ENCODE measurements around the gene ZNF227. TPM values are rescaled to one million over a fixed set of nuclear protein-coding genes. Genes with fewer than 3 reads are reported as not detected.
"Not testable (repeated sequence)": the region's sequence is repeated elsewhere in the genome, so short reads cannot be mapped to it uniquely, and the experiment has no call there.

Gene ZNF227
- 24.9 TPM for total RNA-seq

DNA sequence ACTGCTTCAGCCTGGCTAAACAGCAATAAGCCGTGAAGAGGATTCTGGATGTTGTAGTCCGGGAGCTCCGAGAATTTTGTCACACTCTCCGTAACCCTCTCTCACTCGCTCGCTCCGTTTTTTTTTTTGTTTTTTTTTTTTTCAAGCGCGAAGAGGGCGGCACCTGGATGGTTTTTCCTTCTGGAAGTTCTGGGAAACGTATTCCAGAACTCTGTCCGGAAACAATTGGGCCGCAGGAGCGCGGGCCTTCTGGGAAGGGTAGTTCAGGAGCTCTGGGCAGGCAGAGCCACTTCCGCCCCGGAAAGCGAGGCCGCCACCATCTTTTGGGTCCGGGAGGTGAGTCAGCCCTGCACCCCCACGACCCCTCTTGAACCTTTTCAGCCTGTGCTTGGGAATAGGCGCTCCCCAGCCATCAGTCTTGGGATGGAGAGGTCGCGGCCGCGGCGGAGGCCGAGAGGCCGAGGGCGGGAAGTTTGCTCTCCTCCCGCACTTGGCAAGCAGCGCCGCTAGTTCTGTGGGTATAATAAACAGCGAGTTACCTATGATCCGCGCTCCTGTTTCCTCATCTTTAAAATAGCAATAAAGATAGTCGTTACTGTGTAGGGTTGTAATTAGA is at the start of gene ZNF227:
ZNF227 (plus strand) TSS at position 283 of the 616 bp plus-strand sequence. CDS start 5,261 bp downstream, outside the sequence.
- Histone ChIP-seq H3K4me3 (ENCODE audit: low read length) (peak within 1 kb of the TSS; percentile 82), H3K9me3 (ENCODE audit: low read depth, low read length) (no peaks in the 10 kb centered on the region), H3K4me1 (ENCODE audit: insufficient read depth, low read length) (peaks cover 11% of the 10 kb centered on the region), H3K27me3 (ENCODE audit: insufficient read depth, low read length) (no peaks in the 10 kb centered on the region)

DNA sequence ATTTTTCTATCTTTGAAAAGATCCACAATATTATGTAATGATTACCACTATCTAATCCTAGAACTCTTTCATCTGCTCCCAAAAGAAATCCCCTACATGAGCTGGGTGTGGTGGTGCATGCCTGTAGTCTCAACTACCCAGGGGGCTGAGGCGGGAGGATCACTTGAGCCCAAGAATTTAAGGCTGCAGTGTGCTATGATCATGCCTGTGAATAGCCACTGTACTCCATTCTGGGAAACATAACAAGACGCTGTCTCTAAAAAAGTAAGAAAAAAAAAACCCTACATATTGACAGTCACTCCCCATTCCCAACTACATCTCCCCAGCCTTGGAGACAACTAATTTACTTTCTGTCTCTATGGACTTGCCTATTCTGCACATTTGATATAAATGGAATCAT is 48.5 kb upstream of the ZNF227 start:
- H3K4me1 ChIP-seq (ENCODE audit: insufficient read depth, low read length): peaks cover 16% of the 10 kb centered on the region
- no peaks in the 10 kb centered on the region for H3K27me3 ChIP-seq (ENCODE audit: insufficient read depth, low read length)
- no peak overlapping the region for H3K4me3 ChIP-seq (ENCODE audit: low read length)
- peaks cover 34% of the 10 kb centered on the region for H3K9me3 ChIP-seq (ENCODE audit: low read depth, low read length)

DNA sequence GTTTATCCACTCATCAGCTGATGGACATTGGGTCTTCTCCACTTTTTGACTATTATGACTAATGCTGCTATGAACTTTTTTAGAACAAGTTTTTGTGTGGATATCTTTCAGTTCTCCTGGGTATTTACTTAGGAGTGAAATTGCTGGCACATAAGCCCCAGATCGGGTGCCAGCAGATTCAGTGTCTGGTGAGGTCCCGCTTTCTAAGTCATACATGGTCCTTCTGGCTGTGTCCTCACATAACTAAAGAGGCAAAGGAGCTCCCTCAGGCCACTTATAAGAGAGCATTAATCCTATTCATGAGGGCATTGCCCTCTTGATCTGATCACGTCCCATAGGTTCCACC is 48.0 kb upstream of the ZNF227 start:
- Histone ChIP-seq H3K9me3 (ENCODE audit: low read depth, low read length) (peaks cover 31% of the 10 kb centered on the region), H3K27me3 (ENCODE audit: insufficient read depth, low read length) (no peaks in the 10 kb centered on the region), H3K4me1 (ENCODE audit: insufficient read depth, low read length) (peaks cover 16% of the 10 kb centered on the region), H3K4me3 (ENCODE audit: low read length) (peak overlapping the region; percentile 61)

DNA sequence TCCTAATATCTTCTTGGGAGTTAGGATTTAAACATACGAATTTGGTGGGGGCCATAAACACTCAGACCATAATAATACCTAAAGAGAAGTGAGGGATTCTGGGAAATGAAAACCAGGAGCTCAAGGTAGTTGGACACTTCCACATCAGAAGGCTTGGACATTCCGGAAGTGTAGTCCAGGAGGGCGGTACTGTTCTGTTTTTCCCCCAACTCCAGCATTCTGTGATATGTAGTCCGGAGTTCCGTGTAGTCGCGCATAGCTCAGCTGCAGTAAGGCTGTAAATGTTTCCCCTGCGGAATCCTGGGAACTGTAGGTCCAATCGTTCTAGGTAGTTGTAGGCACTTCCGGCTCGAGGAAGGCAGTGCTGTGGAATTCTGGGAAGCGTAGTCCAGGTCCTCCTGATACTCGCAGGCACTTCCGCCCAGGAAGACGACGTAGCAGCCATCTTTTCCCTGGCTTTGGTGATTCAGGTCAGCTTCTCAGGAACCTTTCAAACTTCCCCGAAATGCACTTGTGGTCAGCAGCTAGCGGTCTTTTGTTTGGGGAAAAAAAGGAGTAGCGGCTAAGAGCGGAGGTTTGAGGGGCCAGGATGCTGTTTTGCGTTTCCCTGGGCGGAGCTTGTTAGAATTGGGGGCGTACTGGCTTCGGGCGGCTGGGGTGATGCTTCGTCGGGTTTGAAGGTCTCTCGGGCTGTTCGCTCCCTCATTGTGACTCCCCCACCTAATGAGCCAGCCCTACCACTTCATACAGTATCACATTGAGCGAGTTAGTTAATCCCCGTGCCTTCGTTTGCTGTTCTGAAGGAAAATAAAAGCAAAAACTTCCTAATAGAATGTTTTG is 47.4 kb upstream of the ZNF227 start, which contains the start of gene ZNF226:
ZNF226 (plus strand) TSS at position 428 of the 840 bp plus-strand sequence. CDS start 4,981 bp downstream, outside the sequence.
- H3K27me3 ChIP-seq (ENCODE audit: insufficient read depth, low read length): no peaks in the 10 kb centered on the region
- peaks cover 16% of the 10 kb centered on the region for H3K4me1 ChIP-seq (ENCODE audit: insufficient read depth, low read length)
- H3K4me3 ChIP-seq (ENCODE audit: low read length): peak within 1 kb of the TSS; percentile 61
- peaks cover 33% of the 10 kb centered on the region for H3K9me3 ChIP-seq (ENCODE audit: low read depth, low read length)

DNA sequence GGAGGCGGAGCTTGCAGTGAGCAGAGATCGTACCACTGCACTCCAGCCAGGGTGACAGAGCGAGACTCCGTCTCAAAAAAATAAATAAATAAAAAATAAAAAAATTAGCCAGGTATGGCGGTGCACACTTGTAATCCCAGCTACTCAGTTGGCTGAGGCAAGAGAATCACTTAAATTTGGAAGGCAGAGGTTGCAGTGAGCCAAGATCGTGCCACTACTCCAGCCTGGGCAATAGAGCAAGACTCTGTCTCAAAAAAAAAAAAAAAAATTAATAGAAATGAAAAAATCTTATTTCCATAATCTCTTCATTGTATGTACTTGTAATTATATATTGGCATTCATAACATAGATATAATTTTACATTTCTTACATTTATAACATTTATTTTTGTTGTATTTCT is 41.7 kb upstream of the ZNF227 start:
- H3K4me3 ChIP-seq (ENCODE audit: low read length); H3K27me3 ChIP-seq (ENCODE audit: insufficient read depth, low read length); H3K4me1 ChIP-seq (ENCODE audit: insufficient read depth, low read length): not testable (repeated sequence)
- peaks cover 65% of the 10 kb centered on the region for H3K9me3 ChIP-seq (ENCODE audit: low read depth, low read length)

DNA sequence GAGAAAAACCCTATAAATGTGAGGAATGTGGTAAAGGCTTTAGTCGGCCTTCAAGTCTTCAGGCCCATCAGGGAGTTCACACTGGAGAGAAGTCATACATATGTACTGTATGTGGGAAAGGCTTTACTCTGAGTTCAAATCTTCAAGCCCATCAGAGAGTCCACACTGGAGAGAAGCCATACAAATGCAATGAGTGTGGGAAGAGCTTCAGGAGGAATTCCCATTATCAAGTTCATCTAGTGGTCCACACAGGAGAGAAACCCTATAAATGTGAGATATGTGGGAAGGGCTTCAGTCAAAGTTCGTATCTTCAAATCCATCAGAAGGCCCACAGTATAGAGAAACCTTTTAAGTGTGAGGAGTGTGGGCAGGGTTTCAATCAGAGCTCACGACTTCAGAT is 35.7 kb upstream of the ZNF227 start:
- H3K27me3 ChIP-seq (ENCODE audit: insufficient read depth, low read length): no peaks in the 10 kb centered on the region
- H3K4me1 ChIP-seq (ENCODE audit: insufficient read depth, low read length): no peaks in the 10 kb centered on the region
- H3K9me3 ChIP-seq (ENCODE audit: low read depth, low read length): peaks cover 91% of the 10 kb centered on the region
- no peak overlapping the region for H3K4me3 ChIP-seq (ENCODE audit: low read length)

DNA sequence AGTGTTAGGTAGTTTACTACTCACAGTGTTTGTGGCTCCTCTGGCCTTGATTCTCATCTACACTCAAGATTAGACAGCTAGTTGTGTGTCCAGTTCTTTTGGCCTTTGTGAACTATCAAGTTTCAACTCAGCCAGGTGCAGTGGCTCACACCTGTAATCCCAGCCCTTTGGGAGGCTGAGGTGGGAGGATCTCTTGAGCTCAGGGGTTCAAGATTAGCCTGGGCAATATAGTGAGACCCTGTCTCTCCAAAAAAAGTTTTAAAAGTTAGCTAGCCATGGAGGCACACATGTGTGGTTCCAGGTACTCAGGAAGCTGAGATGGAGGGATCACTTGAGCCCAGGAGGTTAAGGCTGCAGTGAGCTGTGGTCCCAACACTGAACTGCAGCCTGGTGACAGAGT is 31.4 kb upstream of the ZNF227 start:
- Histone ChIP-seq H3K4me3 (ENCODE audit: low read length) (no peak overlapping the region), H3K4me1 (ENCODE audit: insufficient read depth, low read length) (no peaks in the 10 kb centered on the region), H3K27me3 (ENCODE audit: insufficient read depth, low read length) (no peaks in the 10 kb centered on the region), H3K9me3 (ENCODE audit: low read depth, low read length) (peaks cover 70% of the 10 kb centered on the region)

DNA sequence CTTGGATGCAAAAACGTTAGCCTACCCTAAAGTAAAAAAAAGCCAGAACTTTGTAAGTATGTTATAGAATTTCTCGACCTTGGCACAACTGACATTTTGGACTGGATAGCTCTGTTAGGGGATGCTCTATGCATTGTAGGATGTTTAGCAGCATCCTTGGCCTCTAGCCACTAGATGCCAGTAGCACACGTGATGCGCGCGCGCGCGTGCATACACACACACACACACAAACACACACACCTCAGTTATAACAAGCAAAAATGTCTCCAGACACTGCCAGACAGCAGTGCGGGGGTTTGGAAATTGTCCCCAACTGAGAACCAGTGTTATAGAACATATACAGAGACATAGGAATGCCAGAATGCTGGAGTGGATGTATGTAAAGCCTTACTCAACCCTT is 30.2 kb upstream of the ZNF227 start:
- H3K4me3 ChIP-seq (ENCODE audit: low read length): no peak overlapping the region
- H3K4me1 ChIP-seq (ENCODE audit: insufficient read depth, low read length): no peaks in the 10 kb centered on the region
- peaks cover 67% of the 10 kb centered on the region for H3K9me3 ChIP-seq (ENCODE audit: low read depth, low read length)
- H3K27me3 ChIP-seq (ENCODE audit: insufficient read depth, low read length): no peaks in the 10 kb centered on the region

DNA sequence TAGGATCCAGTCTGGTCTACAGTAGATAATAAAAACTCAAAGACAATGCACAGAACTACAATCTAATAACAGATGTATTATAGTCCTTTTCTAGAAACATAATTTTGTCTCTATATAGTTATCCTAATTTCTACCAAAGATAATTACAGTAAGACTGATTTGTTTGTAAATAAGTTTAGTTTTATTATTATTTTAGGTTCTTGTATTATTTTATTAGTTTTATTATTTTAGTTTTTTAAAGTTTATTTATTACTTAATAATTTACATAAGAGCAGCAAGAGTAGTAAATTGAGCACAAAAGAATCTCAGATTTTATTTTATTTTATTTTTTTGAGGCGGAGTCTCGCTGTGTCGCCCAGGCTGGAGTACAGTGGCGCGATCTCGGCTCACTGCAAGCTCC is 22.3 kb upstream of the ZNF227 start:
- Histone ChIP-seq H3K9me3 (ENCODE audit: low read depth, low read length) (peaks cover 48% of the 10 kb centered on the region), H3K27me3 (ENCODE audit: insufficient read depth, low read length) (no peaks in the 10 kb centered on the region), H3K4me3 (ENCODE audit: low read length) (no peak overlapping the region), H3K4me1 (ENCODE audit: insufficient read depth, low read length) (no peaks in the 10 kb centered on the region)

DNA sequence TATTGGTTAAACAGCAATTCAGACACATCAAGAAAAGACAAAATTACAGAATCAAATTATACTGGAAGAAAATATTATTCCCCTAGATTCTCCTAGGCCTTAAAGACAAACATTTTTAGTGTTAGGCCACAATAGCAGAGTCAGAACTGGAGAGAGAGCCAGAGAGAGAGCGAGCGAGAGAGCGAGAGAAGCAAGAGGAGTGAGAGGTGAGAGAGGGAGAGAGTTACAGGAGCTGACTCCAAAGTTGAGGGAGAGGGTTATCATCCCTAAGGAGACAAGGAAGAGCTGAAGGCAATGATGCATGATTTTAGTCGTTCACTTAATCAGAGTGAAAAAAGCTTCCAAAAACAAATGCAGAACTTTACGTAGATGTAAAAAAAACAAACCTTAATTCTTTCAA is 20.2 kb upstream of the ZNF227 start:
- no peaks in the 10 kb centered on the region for H3K4me1 ChIP-seq (ENCODE audit: insufficient read depth, low read length)
- H3K9me3 ChIP-seq (ENCODE audit: low read depth, low read length): peaks cover 37% of the 10 kb centered on the region
- no peaks in the 10 kb centered on the region for H3K27me3 ChIP-seq (ENCODE audit: insufficient read depth, low read length)
- no peak overlapping the region for H3K4me3 ChIP-seq (ENCODE audit: low read length)

DNA sequence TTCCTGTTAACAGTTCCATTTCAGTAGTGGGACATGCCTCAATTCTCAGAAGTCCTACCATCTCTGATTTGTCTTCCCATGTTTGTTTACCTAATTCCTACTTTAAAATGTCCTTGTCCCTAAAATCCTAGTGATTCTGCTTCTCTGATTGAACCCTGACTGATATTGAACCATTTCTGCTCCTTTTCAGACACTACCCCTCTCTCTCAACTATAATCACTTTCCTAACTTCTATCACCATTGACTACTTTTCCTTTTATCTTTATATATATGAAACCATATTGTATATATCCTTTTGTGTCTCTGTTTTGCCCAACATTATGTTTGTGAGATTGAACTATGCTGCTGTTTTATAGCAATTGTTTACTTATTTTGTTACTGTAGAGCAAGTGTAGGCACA is 15.6 kb upstream of the ZNF227 start:
- H3K9me3 ChIP-seq (ENCODE audit: low read depth, low read length): peaks cover 21% of the 10 kb centered on the region
- no peak overlapping the region for H3K4me3 ChIP-seq (ENCODE audit: low read length)
- H3K4me1 ChIP-seq (ENCODE audit: insufficient read depth, low read length): no peaks in the 10 kb centered on the region
- H3K27me3 ChIP-seq (ENCODE audit: insufficient read depth, low read length): peaks cover 5% of the 10 kb centered on the region

DNA sequence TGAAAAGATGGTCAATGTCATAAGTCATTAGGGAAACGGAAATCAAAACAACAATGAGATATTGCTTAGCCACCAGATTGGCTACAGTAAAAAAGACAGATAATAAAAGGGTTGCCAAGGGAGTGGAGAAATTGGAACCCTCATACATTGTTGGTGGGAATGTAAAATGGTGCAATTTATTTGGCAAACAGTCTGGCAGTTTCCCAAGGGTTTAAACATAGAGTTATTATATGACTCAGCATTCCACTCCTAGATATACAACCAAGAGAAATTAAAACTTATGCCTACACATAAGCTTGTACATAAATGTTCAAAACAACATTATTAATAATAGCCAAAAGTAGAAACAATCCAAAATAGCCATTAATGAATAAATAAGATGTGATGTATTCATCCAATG is 9.9 kb upstream of the ZNF227 start:
- peaks cover 26% of the 10 kb centered on the region for H3K9me3 ChIP-seq (ENCODE audit: low read depth, low read length)
- H3K4me1 ChIP-seq (ENCODE audit: insufficient read depth, low read length): no peaks in the 10 kb centered on the region
- H3K4me3 ChIP-seq (ENCODE audit: low read length): no peak overlapping the region
- H3K27me3 ChIP-seq (ENCODE audit: insufficient read depth, low read length): peaks cover 15% of the 10 kb centered on the region

DNA sequence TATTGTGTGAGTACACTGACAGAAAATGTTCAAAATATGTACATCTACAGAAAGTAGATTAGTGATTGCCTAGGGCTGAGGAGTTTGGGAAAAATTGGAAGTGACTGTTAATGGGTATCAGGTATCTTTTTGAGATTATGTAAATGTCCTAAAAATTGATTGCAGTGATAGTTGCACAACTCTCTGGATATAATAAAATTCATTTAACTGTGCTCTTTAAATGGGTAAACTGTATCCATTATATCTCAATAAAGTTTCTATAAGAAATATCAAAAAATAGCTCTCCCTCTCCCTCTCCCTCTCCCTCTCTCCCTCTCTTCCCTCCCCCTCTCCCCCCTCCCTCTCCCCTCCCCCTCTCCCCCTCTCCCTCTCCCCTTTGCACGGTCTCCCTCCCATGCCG is 9.4 kb upstream of the ZNF227 start:
- Histone ChIP-seq H3K4me1 (ENCODE audit: insufficient read depth, low read length) (no peaks in the 10 kb centered on the region), H3K9me3 (ENCODE audit: low read depth, low read length) (peaks cover 26% of the 10 kb centered on the region)

DNA sequence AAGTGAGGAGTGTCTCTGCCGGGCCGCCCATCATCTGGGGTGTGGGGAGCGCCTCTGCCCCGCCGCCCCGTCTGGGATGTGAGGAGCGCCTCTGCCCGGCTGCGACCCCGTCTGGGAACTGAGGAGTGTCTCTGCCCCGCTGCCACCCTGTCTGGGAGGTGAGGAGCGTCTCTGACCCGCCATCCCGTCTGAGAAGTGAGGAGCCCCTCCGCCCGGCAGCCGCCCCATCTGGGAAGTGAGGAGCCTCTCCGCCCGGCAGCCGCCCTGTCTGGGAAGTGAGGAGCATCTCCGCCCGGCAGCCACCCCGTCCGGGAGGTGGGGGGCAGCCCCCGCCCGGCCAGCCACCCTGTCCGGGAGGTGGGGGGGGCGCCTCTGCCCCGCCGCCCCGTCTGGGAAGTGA is 8.5 kb upstream of the ZNF227 start:
- not testable (repeated sequence) for H3K4me3 ChIP-seq (ENCODE audit: low read length); H3K4me1 ChIP-seq (ENCODE audit: insufficient read depth, low read length)
- peaks cover 15% of the 10 kb centered on the region for H3K27me3 ChIP-seq (ENCODE audit: insufficient read depth, low read length)
- H3K9me3 ChIP-seq (ENCODE audit: low read depth, low read length): peaks cover 26% of the 10 kb centered on the region

More for the DNA sequence above, 9.4 kb upstream of the ZNF227 start:
- no peak overlapping the region for H3K4me3 ChIP-seq (ENCODE audit: low read length)
- peaks cover 15% of the 10 kb centered on the region for H3K27me3 ChIP-seq (ENCODE audit: insufficient read depth, low read length)

DNA sequence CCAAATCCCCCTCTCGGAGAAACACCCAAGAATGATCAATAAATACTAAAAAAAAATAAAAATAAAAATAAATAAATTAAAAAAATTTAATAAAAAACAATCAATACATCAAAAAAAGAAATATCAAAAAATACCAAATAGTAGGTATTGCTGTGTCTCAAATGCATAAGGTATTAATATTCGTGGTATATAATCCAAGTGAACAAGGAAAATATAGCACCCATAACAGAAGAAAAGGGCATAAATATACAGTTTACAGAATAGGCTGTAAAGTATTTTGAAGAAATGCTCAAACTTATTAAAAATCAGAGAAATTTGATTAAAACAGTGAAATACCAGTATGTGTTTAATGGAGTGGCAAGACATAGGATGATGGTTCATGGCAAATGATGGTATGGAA is 7.6 kb upstream of the ZNF227 start:
- no peaks in the 10 kb centered on the region for H3K4me1 ChIP-seq (ENCODE audit: insufficient read depth, low read length)
- H3K9me3 ChIP-seq (ENCODE audit: low read depth, low read length): peaks cover 26% of the 10 kb centered on the region
- no peak overlapping the region for H3K4me3 ChIP-seq (ENCODE audit: low read length)
- peaks cover 15% of the 10 kb centered on the region for H3K27me3 ChIP-seq (ENCODE audit: insufficient read depth, low read length)

Measured in mononuclear cell (primary cell).